Measurements from ENCODE around the gene FSD1L. TPM values are rescaled to one million over a fixed set of nuclear protein-coding genes. Genes with fewer than 3 reads are reported as not detected.

The FSD1L gene
- total and polyA plus RNA-seq, 2 of the 13 experiments (the other 11 are each of a cell fraction or from before 2014, with no cell fraction given), result 4.1 to 5.1 TPM

GRCh38 chr9:105557804-105558610 lies 110.2 kb downstream of the FSD1L start, which contains the start of gene FKTN (continued):
- TF ChIP-seq ZNF280B (CRISPR knock-in tag; IDR thresholded peaks at IDR 0.05; ENCODE audit: borderline replicate concordance) (peak; percentile 80; the same call in 1 of the 2 replicates), ZNF136 (CRISPR knock-in tag; IDR thresholded peaks at IDR 0.05; ENCODE audit: low read depth) (no peak), ZNF644 (CRISPR knock-in tag; IDR thresholded peaks at IDR 0.05; ENCODE audit: low read depth) (no peak), TFAP4 (IDR thresholded peaks at IDR 0.05; ENCODE audit: borderline replicate concordance, low read depth) (no peak), ZNF530 (CRISPR knock-in tag; IDR thresholded peaks at IDR 0.05; ENCODE audit: low read depth) (no peak), TFDP1 (CRISPR knock-in tag; IDR thresholded peaks at IDR 0.05; ENCODE audit: borderline replicate concordance) (peak; percentile 52; the same call in 1 of the 2 replicates), DNMT3B (CRISPR knock-in tag; conservative IDR thresholded peaks at IDR 0.05) (no peak), GATA4 (IDR thresholded peaks at IDR 0.05; ENCODE audit: borderline replicate concordance, low read depth) (peak; percentile 28), ZNF124 (CRISPR knock-in tag; IDR thresholded peaks at IDR 0.05) (no peak), ZNF430 (CRISPR knock-in tag; IDR thresholded peaks at IDR 0.05) (no peak), HES4 (CRISPR knock-in tag; IDR thresholded peaks at IDR 0.05; ENCODE audit: borderline replicate concordance) (0 out of 2 replicates have a peak, but pooled peaks have one; percentile 51), STAT6 (CRISPR knock-in tag; IDR thresholded peaks at IDR 0.05; ENCODE audit: borderline replicate concordance) (no peak; the same call in 1 of the 2 replicates), ZFP82 (CRISPR knock-in tag; IDR thresholded peaks at IDR 0.05; ENCODE audit: borderline replicate concordance) (0 out of 2 replicates have a peak, but pooled peaks have one; percentile 36), CREB3 (CRISPR knock-in tag; IDR thresholded peaks at IDR 0.05) (0 out of 2 replicates have a peak, but pooled peaks have one; percentile 35), YEATS2 (CRISPR knock-in tag; IDR thresholded peaks at IDR 0.05; ENCODE audit: borderline replicate concordance) (peak; percentile 91; the same call in 1 of the 2 replicates), ATF1 (CRISPR knock-in tag; IDR thresholded peaks at IDR 0.05) (no peak), ARNT (IDR thresholded peaks at IDR 0.05) (no peak), THAP7 (CRISPR knock-in tag; IDR thresholded peaks at IDR 0.05) (no peak), ARID3A (IDR thresholded peaks at IDR 0.05; ENCODE audit: low read depth, low read length) (no peak)

All from HepG2 (cell line).